ENCODE measurements around the gene FGD4. TPM values are rescaled to one million over a fixed set of nuclear protein-coding genes. Genes with fewer than 3 reads are reported as not detected.
"Not testable (repeated sequence)": the region's sequence is repeated elsewhere in the genome, so short reads cannot be mapped to it uniquely, and the experiment has no call there.

Gene FGD4
- total and polyA plus RNA-seq, 3 experiments from 2014 or later, result 0.64 to 1.4 (median 1.4) TPM

- POLR2A ChIA-PET, result no interaction called here
- Mint-ChIP-seq H3K9me3 (peaks cover 0 to 2% (median 0%) of the 10 kb centered on the region in 5 donors), H3K27ac (no peak overlapping the region), H3K4me1 (no peaks in the 10 kb centered on the region), H3K36me3 (no peaks in the 10 kb centered on the region), H3K4me3 (no peak overlapping the region), H3K27me3 (peaks cover 2 to 3% of the 10 kb centered on the region in 2 donors)
- Histone ChIP-seq H3K27me3 (ENCODE audit: insufficient read depth, low read length, poor library complexity, severe bottlenecking) (no peaks in the 10 kb centered on the region), H3K36me3 (ENCODE audit: insufficient read depth, low read length) (no peaks in the 10 kb centered on the region), H3K4me3 (ENCODE audit: low read length) (no peak overlapping the region), H3K9me3 (ENCODE audit: low read length) (no peaks in the 10 kb centered on the region), H3K4me1 (ENCODE audit: insufficient read depth, low read length) (no peaks in the 10 kb centered on the region), H3K27ac (ENCODE audit: low read depth, low read length) (no peak overlapping the region)
- no peak for DNase-seq
- CTCF ChIA-PET, result no interaction called here
Observed at GRCh38 chr12:32559434-32559833, 160.1 kb downstream of the FGD4 start.

- Mint-ChIP-seq H3K27ac (no peak overlapping the region), H3K27me3 (peaks cover 2 to 3% of the 10 kb centered on the region in 2 donors), H3K36me3 (no peaks in the 10 kb centered on the region), H3K9me3 (peaks cover 0 to 2% (median 0%) of the 10 kb centered on the region in 5 donors), H3K4me1 (no peaks in the 10 kb centered on the region), H3K4me3 (no peak overlapping the region)
- Histone ChIP-seq H3K36me3 (ENCODE audit: insufficient read depth, low read length) (no peaks in the 10 kb centered on the region), H3K4me3 (ENCODE audit: low read length) (no peak overlapping the region), H3K9me3 (ENCODE audit: low read length) (no peaks in the 10 kb centered on the region), H3K27me3 (ENCODE audit: insufficient read depth, low read length, poor library complexity, severe bottlenecking) (no peaks in the 10 kb centered on the region), H3K27ac (ENCODE audit: low read depth, low read length) (no peak overlapping the region), H3K4me1 (ENCODE audit: insufficient read depth, low read length) (no peaks in the 10 kb centered on the region)
- no peak for DNase-seq
- CTCF ChIA-PET, result no interaction called here
- POLR2A ChIA-PET, result no interaction called here
Observed at GRCh38 chr12:32560520-32560919, 161.2 kb downstream of the FGD4 start.

- H3K27ac ChIP-seq (ENCODE audit: low read depth, low read length), result no peak overlapping the region
- no peak overlapping the region for H3K4me3 ChIP-seq (ENCODE audit: low read length)
- DNase-seq, result no peak
- H3K9me3 ChIP-seq (ENCODE audit: low read length), result no peaks in the 10 kb centered on the region
- ChIA-PET CTCF (no interaction called here), POLR2A (no interaction called here)
- Mint-ChIP-seq H3K36me3 (no peaks in the 10 kb centered on the region), H3K27ac (no peak overlapping the region), H3K27me3 (peaks cover 0 to 4% of the 10 kb centered on the region in 2 donors), H3K9me3 (peaks cover 0 to 2% (median 0%) of the 10 kb centered on the region in 5 donors), H3K4me1 (no peaks in the 10 kb centered on the region), H3K4me3 (no peak overlapping the region)
- no peaks in the 10 kb centered on the region for H3K27me3 ChIP-seq (ENCODE audit: insufficient read depth, low read length, poor library complexity, severe bottlenecking)
- no peaks in the 10 kb centered on the region for H3K36me3 ChIP-seq (ENCODE audit: insufficient read depth, low read length)
- no peaks in the 10 kb centered on the region for H3K4me1 ChIP-seq (ENCODE audit: insufficient read depth, low read length)
Observed at GRCh38 chr12:32561931-32562341, 162.6 kb downstream of the FGD4 start.

GRCh38 chr12:32562413-32562812 is 163.1 kb downstream of the FGD4 start:
- H3K9me3 ChIP-seq (ENCODE audit: low read length), result not testable (repeated sequence)

GRCh38 chr12:32566663-32567295 is 167.4 kb downstream of the FGD4 start:
- no peaks in the 10 kb centered on the region for H3K4me1 Mint-ChIP-seq
- CTCF ChIA-PET, result no interaction called here

More at GRCh38 chr12:32562413-32562812, 163.1 kb downstream of the FGD4 start:
- H3K36me3 Mint-ChIP-seq; H3K4me1 Mint-ChIP-seq; H3K27ac ChIP-seq (ENCODE audit: low read depth, low read length); H3K27ac Mint-ChIP-seq; H3K4me1 ChIP-seq (ENCODE audit: insufficient read depth, low read length); H3K27me3 Mint-ChIP-seq; H3K4me3 ChIP-seq (ENCODE audit: low read length); H3K36me3 ChIP-seq (ENCODE audit: insufficient read depth, low read length); CTCF ChIA-PET; H3K4me3 Mint-ChIP-seq; H3K9me3 Mint-ChIP-seq; H3K27me3 ChIP-seq (ENCODE audit: insufficient read depth, low read length, poor library complexity, severe bottlenecking); POLR2A ChIA-PET; DNase-seq: not testable (repeated sequence)

GRCh38 chr12:32567296-32567674 is 167.9 kb downstream of the FGD4 start:
- ChIA-PET CTCF (no interaction called here), POLR2A (no interaction called here)
- Histone ChIP-seq H3K9me3 (ENCODE audit: low read length) (no peaks in the 10 kb centered on the region), H3K4me3 (ENCODE audit: low read length) (no peak overlapping the region), H3K36me3 (ENCODE audit: insufficient read depth, low read length) (no peaks in the 10 kb centered on the region), H3K27ac (ENCODE audit: low read depth, low read length) (no peak overlapping the region), H3K27me3 (ENCODE audit: insufficient read depth, low read length, poor library complexity, severe bottlenecking) (no peaks in the 10 kb centered on the region), H3K4me1 (ENCODE audit: insufficient read depth, low read length) (no peaks in the 10 kb centered on the region)
- DNase-seq, result peak in 1 of 5 donors; percentile 2
- H3K27me3 Mint-ChIP-seq, result peaks cover 0 to 6% of the 10 kb centered on the region in 2 donors
- peak overlapping the region in 1 of 7 donors; percentile 5 for H3K4me3 Mint-ChIP-seq
- no peaks in the 10 kb centered on the region for H3K9me3 Mint-ChIP-seq
- no peak overlapping the region for H3K27ac Mint-ChIP-seq
- H3K4me1 Mint-ChIP-seq, result no peaks in the 10 kb centered on the region
- H3K36me3 Mint-ChIP-seq, result no peaks in the 10 kb centered on the region

More at GRCh38 chr12:32566663-32567295, 167.4 kb downstream of the FGD4 start:
- Histone ChIP-seq H3K36me3 (ENCODE audit: insufficient read depth, low read length) (no peaks in the 10 kb centered on the region), H3K4me3 (ENCODE audit: low read length) (no peak overlapping the region), H3K27me3 (ENCODE audit: insufficient read depth, low read length, poor library complexity, severe bottlenecking) (no peaks in the 10 kb centered on the region), H3K27ac (ENCODE audit: low read depth, low read length) (no peak overlapping the region), H3K9me3 (ENCODE audit: low read length) (no peaks in the 10 kb centered on the region), H3K4me1 (ENCODE audit: insufficient read depth, low read length) (no peaks in the 10 kb centered on the region)
- Mint-ChIP-seq H3K9me3 (peaks cover 0 to 2% (median 0%) of the 10 kb centered on the region in 5 donors), H3K36me3 (no peaks in the 10 kb centered on the region), H3K4me3 (peak overlapping the region in 1 of 7 donors; percentile 5), H3K27ac (no peak overlapping the region), H3K27me3 (peaks cover 0 to 7% of the 10 kb centered on the region in 2 donors)
- POLR2A ChIA-PET, result no interaction called here
- DNase-seq, result no peak

- H3K4me3 Mint-ChIP-seq, result no peak overlapping the region
- ChIA-PET CTCF (no interaction called here), POLR2A (no interaction called here)
- H3K4me1 Mint-ChIP-seq, result no peaks in the 10 kb centered on the region
- H3K27me3 Mint-ChIP-seq, result peaks cover 0 to 6% of the 10 kb centered on the region in 2 donors
- Histone ChIP-seq H3K27me3 (ENCODE audit: insufficient read depth, low read length, poor library complexity, severe bottlenecking) (no peaks in the 10 kb centered on the region), H3K36me3 (ENCODE audit: insufficient read depth, low read length) (no peaks in the 10 kb centered on the region), H3K4me1 (ENCODE audit: insufficient read depth, low read length) (no peaks in the 10 kb centered on the region), H3K4me3 (ENCODE audit: low read length) (no peak overlapping the region), H3K9me3 (ENCODE audit: low read length) (no peaks in the 10 kb centered on the region), H3K27ac (ENCODE audit: low read depth, low read length) (no peak overlapping the region)
- no peaks in the 10 kb centered on the region for H3K36me3 Mint-ChIP-seq
- no peak for DNase-seq
- H3K27ac Mint-ChIP-seq, result no peak overlapping the region
- H3K9me3 Mint-ChIP-seq, result no peaks in the 10 kb centered on the region
Observed at GRCh38 chr12:32568228-32568627, 168.9 kb downstream of the FGD4 start.

- H3K27ac ChIP-seq (ENCODE audit: low read depth, low read length), result no peak overlapping the region
- H3K27me3 ChIP-seq (ENCODE audit: insufficient read depth, low read length, poor library complexity, severe bottlenecking), result no peaks in the 10 kb centered on the region
- H3K4me1 Mint-ChIP-seq, result no peaks in the 10 kb centered on the region
- no peaks in the 10 kb centered on the region for H3K4me1 ChIP-seq (ENCODE audit: insufficient read depth, low read length)
- no peaks in the 10 kb centered on the region for H3K9me3 Mint-ChIP-seq
- ChIA-PET CTCF (no interaction called here), POLR2A (no interaction called here)
- no peak for DNase-seq
- no peak overlapping the region for H3K4me3 ChIP-seq (ENCODE audit: low read length)
- H3K27ac Mint-ChIP-seq, result peak overlapping the region in 1 of 8 donors; percentile 1
- H3K4me3 Mint-ChIP-seq, result no peak overlapping the region
- no peaks in the 10 kb centered on the region for H3K36me3 Mint-ChIP-seq
- H3K27me3 Mint-ChIP-seq, result peaks cover 0 to 6% of the 10 kb centered on the region in 2 donors
- no peaks in the 10 kb centered on the region for H3K36me3 ChIP-seq (ENCODE audit: insufficient read depth, low read length)
- no peaks in the 10 kb centered on the region for H3K9me3 ChIP-seq (ENCODE audit: low read length)
Observed at GRCh38 chr12:32569259-32569658, 169.9 kb downstream of the FGD4 start.

Measured in CD8-positive, alpha-beta memory T cell (primary cell).